ENCODE results near the gene FOXK2. TPM values are rescaled to one million over a fixed set of nuclear protein-coding genes. Genes with fewer than 3 reads are reported as not detected.
"Not testable (repeated sequence)": the region's sequence is repeated elsewhere in the genome, so short reads cannot be mapped to it uniquely, and the experiment has no call there.

FOXK2 gene
- total RNA-seq, 1 donor from 2014 or later: 49.5 TPM

GRCh38 chr17:82560252-82560642, 40.7 kb downstream of the FOXK2 start:
- no peak for TF ChIP-seq CTCF (IDR thresholded peaks at IDR 0.05)
- Mint-ChIP-seq H3K9me3 (ENCODE audit: low read depth) (no peaks in the 10 kb centered on the region), H3K36me3 (ENCODE audit: low read depth) (peaks cover 4% of the 10 kb centered on the region), H3K4me3 (ENCODE audit: unreplicated experiment) (no peak overlapping the region), H3K27ac (ENCODE audit: unreplicated experiment) (no peak overlapping the region), H3K4me1 (ENCODE audit: low read depth) (peaks cover 45% of the 10 kb centered on the region), H3K27me3 (ENCODE audit: low read depth) (no peaks in the 10 kb centered on the region)
- no peak for DNase-seq (ENCODE audit: low spot score)

- Mint-ChIP-seq H3K4me3 (ENCODE audit: unreplicated experiment) (no peak overlapping the region), H3K27ac (ENCODE audit: unreplicated experiment) (peak overlapping the region; percentile 57), H3K36me3 (ENCODE audit: low read depth) (peaks cover 7% of the 10 kb centered on the region), H3K9me3 (ENCODE audit: low read depth) (no peaks in the 10 kb centered on the region), H3K4me1 (ENCODE audit: low read depth) (peaks cover 49% of the 10 kb centered on the region), H3K27me3 (ENCODE audit: low read depth) (no peaks in the 10 kb centered on the region)
- no peak for TF ChIP-seq CTCF (IDR thresholded peaks at IDR 0.05)
- DNase-seq (ENCODE audit: low spot score): no peak
These were observed 41.4 kb downstream of the FOXK2 start for GRCh38 chr17:82560802-82561428.

GRCh38 chr17:82561429-82562035, 42.0 kb downstream of the FOXK2 start:
- no peak for TF ChIP-seq CTCF (IDR thresholded peaks at IDR 0.05)
- no peaks in the 10 kb centered on the region for H3K27me3 Mint-ChIP-seq (ENCODE audit: low read depth)
- H3K4me1 Mint-ChIP-seq (ENCODE audit: low read depth): peaks cover 51% of the 10 kb centered on the region
- peak overlapping the region; percentile 57 for H3K27ac Mint-ChIP-seq (ENCODE audit: unreplicated experiment)
- H3K36me3 Mint-ChIP-seq (ENCODE audit: low read depth): peaks cover 7% of the 10 kb centered on the region
- no peak overlapping the region for H3K4me3 Mint-ChIP-seq (ENCODE audit: unreplicated experiment)
- no peaks in the 10 kb centered on the region for H3K9me3 Mint-ChIP-seq (ENCODE audit: low read depth)
- no peak for DNase-seq (ENCODE audit: low spot score)

- H3K27ac Mint-ChIP-seq (ENCODE audit: unreplicated experiment); H3K36me3 Mint-ChIP-seq (ENCODE audit: low read depth); H3K4me3 Mint-ChIP-seq (ENCODE audit: unreplicated experiment); H3K9me3 Mint-ChIP-seq (ENCODE audit: low read depth); H3K27me3 Mint-ChIP-seq (ENCODE audit: low read depth); DNase-seq (ENCODE audit: low spot score): not testable (repeated sequence)
- H3K4me1 Mint-ChIP-seq (ENCODE audit: low read depth): peaks cover 51% of the 10 kb centered on the region
These were observed 43.2 kb downstream of the FOXK2 start for GRCh38 chr17:82562718-82563220.

GRCh38 chr17:82563318-82563717, 43.8 kb downstream of the FOXK2 start:
- H3K27ac Mint-ChIP-seq (ENCODE audit: unreplicated experiment): peak overlapping the region; percentile 36

GRCh38 chr17:82563745-82564144, 44.2 kb downstream of the FOXK2 start:
- not testable (repeated sequence) for H3K9me3 Mint-ChIP-seq (ENCODE audit: low read depth); H3K4me3 Mint-ChIP-seq (ENCODE audit: unreplicated experiment); H3K27me3 Mint-ChIP-seq (ENCODE audit: low read depth); DNase-seq (ENCODE audit: low spot score); H3K36me3 Mint-ChIP-seq (ENCODE audit: low read depth)
- H3K4me1 Mint-ChIP-seq (ENCODE audit: low read depth): peaks cover 52% of the 10 kb centered on the region
- peak overlapping the region; percentile 36 for H3K27ac Mint-ChIP-seq (ENCODE audit: unreplicated experiment)

More at GRCh38 chr17:82563318-82563717, 43.8 kb downstream of the FOXK2 start:
- Mint-ChIP-seq H3K36me3 (ENCODE audit: low read depth) (peaks cover 9% of the 10 kb centered on the region), H3K27me3 (ENCODE audit: low read depth) (no peaks in the 10 kb centered on the region), H3K9me3 (ENCODE audit: low read depth) (no peaks in the 10 kb centered on the region), H3K4me1 (ENCODE audit: low read depth) (peaks cover 50% of the 10 kb centered on the region), H3K4me3 (ENCODE audit: unreplicated experiment) (no peak overlapping the region)
- DNase-seq (ENCODE audit: low spot score): no peak
- no peak for TF ChIP-seq CTCF (IDR thresholded peaks at IDR 0.05)
